IPS-18c (cell line): Measurements from ENCODE around the gene SIDT2.
"Not testable (repeated sequence)": the region's sequence is repeated elsewhere in the genome, so short reads cannot be mapped to it uniquely, and the experiment has no call there.

Experiments
- H3K4me3 ChIP-seq: 2 replicates; pipeline ENCODE4 v1.7.0; 2013; ENCODE audit warnings: low read depth, mild to moderate bottlenecking, low read length, moderate library complexity; ENCODE audit not compliant: insufficient read depth
- H3K9me3 ChIP-seq: one replicate; pipeline ENCODE4 v1.6.1; 2013; ENCODE audit warnings: mild to moderate bottlenecking, low read length, moderate library complexity; ENCODE audit not compliant: control insufficient read depth, insufficient read depth

SIDT2 gene

DNA sequence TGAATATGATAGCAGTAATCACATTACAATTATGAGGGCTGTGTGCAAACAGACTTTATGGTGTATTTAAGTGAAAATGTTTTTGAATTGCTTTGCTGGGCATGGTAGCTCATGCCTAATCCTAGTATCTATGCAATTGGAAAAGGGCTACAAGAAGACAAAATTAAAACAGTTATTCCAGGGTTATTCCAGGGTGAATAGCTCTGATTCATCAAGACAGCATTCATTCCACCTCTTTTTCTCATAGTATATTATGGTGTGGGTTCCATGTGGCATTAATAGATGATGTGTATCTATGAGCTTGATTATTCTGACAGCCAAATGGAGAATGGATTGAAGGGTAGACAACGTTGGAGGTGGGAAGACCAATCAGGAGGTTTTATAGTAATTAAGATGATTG lies 12.1 kb upstream of the SIDT2 start:
- H3K9me3 ChIP-seq, result peaks cover 2% of the 10 kb centered on the region
- H3K4me3 ChIP-seq, result no peak overlapping the region

DNA sequence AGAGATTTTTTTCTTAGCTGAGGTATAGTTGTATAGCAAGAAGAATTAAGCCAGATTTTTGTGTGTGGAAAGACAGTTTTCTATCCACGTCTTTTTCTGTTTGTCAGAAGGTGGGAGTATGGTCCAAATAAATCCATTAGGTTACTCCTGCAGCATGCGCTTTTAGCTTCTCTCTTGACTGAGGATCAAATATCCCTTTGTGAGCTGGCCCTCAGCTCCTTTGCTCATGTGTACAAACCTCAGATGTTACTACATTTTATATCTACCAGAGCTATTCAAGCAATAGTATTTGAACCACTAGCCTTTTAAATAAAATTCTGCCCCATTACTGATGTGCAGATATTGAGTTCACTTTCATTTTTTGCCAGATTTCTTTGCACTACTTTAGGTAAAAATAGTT lies 8.8 kb upstream of the SIDT2 start:
- Histone ChIP-seq H3K9me3 (no peaks in the 10 kb centered on the region), H3K4me3 (no peak overlapping the region)

DNA sequence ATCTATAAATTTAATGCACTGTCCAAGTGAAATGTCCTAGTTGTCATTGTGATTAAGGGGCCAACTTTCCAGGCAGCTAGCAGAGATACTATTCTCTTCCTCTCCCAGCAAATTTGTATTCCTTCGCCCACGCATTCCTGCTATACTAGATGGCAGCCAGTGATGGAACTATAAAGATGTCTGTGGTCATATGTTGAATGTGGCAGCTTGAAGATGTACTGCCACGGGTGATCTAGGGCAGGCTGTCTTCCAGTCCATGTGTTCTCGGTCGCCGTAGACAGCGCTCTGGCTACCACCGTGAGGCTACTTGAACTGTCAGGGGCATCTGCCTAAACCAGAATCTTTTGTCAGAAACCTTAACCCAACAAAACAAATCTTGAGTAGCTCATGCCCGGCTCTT lies 8.3 kb upstream of the SIDT2 start:
- no peaks in the 10 kb centered on the region for H3K9me3 ChIP-seq
- H3K4me3 ChIP-seq, result no peak overlapping the region

DNA sequence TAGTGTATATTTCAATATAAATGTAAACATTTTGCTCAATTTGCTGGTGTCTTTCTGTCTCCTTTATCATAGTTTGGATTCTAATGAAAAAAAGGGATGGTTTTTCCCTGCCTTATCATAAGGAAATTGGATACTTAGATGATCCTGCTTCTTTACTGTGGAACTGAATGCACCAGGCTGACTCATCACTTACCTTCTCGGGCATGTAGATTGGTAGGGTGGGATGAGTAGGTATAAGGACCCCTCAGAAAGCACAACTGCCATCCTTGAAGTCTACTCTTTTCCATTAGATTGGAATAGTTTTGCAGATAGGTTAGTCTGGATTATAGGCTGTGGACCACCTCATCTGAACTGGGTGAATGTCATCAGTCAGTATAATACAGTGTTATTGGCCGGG lies 7.5 kb upstream of the SIDT2 start:
- no peaks in the 10 kb centered on the region for H3K9me3 ChIP-seq
- no peak overlapping the region for H3K4me3 ChIP-seq

DNA sequence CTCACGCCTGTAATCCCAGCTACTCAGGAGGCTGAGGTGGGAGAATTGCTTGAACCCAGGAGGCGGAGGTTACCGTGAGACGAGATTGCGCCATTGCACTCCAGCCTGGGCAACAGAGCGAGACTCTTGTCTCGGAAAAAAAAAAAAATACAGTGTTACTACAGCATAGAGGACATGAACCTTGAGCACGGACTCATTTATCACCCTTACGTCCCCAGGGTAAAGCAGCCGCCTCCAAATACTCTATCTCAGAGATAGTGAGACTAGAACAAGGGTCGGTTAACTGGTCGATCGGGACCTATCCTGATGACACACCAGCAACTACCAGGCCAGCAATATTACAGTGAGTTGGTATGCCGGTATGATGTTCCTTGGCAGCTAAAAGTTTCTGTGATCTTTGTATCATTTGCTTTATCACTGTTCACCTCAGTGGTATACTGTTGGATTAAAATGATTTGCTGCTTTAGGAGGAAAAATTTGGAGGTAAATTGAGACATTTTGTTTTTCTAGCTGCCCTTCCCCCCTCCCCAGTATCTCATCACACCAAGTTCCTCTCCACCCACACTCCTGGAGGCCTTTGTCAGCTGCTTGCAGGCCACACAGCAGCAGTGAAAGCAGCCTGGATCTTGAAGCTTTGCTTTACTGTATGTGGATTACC lies 7.0 kb upstream of the SIDT2 start:
- Histone ChIP-seq H3K9me3 (no peaks in the 10 kb centered on the region), H3K4me3 (no peak overlapping the region)

DNA sequence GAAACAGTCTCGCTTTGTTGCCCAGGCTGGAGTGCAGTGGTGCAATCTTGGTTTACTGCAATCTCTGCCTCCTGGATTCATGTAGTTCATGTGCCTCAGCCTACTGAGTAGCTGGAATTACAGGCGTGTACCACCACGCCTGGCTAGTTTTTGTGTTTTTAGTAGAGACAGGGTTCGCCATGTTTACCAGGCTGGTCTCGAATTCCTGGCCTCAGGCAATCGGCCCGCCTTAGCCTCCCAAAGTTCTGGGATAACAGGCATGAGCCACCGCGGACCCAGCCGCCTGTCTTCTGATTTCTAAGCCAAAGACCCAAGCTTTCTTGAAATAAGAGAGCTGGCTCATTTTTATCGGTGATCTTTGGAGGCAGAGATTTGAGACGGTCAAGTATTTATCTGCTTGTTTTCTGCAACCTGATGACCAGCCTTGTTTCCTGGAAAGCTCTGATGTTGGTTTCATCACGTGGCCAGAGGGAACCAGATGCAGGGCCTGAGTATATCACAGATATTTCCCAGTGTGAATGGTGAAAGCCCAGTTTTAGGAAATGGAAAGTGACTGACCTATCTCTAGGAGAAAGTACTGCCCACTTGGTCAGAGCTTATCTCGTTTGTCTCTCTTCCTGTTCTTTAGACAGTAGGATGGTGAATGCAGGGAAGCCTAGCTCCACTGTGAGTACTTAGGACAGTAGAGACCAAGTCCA lies 5.7 kb upstream of the SIDT2 start:
- H3K4me3 ChIP-seq, result no peak overlapping the region
- no peaks in the 10 kb centered on the region for H3K9me3 ChIP-seq

DNA sequence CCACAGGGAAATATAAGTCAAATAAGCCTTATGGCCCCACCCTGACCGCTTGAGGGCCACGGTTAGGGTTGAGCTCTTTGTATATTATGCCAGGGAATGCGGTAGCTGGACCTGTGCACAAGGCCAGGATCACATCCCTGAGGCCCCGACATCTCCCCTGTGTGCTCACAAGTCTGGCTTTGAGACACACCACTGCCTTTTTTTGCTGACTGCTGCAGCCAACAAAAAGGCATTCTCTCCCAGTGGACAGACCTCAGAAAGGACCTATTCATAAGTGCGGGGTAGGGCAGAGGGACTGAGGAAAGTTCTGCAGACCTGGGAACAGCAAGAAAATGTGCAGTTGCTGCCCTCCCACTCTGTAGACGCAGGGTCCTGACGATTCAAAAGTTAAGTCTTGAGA lies 3.4 kb upstream of the SIDT2 start:
- no peaks in the 10 kb centered on the region for H3K9me3 ChIP-seq
- no peak overlapping the region for H3K4me3 ChIP-seq

DNA sequence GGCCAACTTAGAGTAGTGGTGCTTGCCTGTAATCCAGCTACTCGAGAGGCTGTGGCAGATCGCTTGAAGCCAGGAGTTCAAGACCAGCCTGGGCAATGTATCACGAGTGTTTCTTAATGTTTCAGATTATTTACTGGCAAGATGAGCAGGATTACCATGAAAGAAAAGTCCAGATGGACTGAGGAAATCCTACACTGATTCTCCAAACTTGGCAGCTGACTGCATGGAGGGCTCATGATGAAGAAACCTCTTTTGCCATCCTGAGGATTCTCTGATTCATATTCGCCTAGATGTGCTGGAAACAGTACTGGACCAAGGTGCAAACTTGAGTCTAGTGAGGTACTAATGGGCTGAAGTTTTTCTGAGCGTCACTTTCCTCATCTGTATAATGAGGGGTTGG lies 2.8 kb upstream of the SIDT2 start:
- H3K4me3 ChIP-seq, result no peak overlapping the region
- H3K9me3 ChIP-seq, result no peaks in the 10 kb centered on the region

DNA sequence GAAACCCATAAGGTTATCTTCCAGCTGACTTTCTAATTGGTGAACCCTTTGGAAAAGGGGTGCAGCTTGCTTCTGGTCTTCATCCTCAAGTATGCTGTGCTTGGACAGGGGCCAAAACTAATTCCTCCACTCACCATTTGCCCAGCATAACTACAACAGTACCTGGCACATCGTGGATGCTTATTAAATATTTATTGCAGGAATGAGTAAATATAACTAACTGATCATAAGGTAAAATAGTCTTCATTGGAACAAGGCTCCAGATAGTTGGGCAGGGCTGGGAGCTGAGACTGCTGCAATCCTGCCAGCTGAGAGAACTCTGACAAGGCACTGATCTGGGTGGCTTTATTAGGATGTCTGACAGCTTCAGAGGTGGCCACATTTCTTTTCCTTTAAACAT lies 2.4 kb upstream of the SIDT2 start:
- Histone ChIP-seq H3K9me3 (no peaks in the 10 kb centered on the region), H3K4me3 (no peak overlapping the region)

DNA sequence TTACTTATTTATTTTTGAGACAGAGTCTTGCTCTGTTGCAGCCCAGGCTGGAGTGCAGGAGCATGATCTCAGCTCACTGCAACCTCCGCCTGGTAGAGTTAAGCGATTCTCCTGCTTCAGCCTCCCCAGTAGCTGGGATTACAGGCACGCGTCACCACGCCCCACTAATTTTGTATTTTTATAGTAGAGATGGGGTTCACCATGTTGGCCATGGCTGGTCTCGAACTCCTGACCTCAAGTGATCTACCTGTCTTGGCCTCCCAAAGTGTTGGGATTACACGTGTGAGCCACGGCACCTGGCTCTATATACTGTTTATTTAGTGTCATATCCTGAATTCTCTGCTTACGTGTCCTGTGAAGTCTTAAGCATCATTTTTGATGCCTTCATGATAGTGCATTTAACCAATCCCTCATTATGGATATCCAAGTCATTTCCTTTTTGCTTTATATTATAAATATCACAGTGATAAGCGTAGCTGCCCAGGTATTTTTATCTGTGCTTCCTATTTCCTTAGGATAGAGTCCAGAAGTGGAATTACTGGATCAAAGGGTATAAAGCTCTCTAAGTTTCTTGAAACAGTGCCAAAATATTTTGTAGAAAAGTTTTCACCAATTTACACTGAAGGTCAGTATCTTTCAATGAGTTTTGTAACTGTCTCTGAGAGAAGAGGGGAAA lies 871 bp upstream of the SIDT2 start:
- H3K9me3 ChIP-seq, result no peaks in the 10 kb centered on the region
- peak overlapping the region; percentile 40; the same call in 1 of the 2 replicates for H3K4me3 ChIP-seq

DNA sequence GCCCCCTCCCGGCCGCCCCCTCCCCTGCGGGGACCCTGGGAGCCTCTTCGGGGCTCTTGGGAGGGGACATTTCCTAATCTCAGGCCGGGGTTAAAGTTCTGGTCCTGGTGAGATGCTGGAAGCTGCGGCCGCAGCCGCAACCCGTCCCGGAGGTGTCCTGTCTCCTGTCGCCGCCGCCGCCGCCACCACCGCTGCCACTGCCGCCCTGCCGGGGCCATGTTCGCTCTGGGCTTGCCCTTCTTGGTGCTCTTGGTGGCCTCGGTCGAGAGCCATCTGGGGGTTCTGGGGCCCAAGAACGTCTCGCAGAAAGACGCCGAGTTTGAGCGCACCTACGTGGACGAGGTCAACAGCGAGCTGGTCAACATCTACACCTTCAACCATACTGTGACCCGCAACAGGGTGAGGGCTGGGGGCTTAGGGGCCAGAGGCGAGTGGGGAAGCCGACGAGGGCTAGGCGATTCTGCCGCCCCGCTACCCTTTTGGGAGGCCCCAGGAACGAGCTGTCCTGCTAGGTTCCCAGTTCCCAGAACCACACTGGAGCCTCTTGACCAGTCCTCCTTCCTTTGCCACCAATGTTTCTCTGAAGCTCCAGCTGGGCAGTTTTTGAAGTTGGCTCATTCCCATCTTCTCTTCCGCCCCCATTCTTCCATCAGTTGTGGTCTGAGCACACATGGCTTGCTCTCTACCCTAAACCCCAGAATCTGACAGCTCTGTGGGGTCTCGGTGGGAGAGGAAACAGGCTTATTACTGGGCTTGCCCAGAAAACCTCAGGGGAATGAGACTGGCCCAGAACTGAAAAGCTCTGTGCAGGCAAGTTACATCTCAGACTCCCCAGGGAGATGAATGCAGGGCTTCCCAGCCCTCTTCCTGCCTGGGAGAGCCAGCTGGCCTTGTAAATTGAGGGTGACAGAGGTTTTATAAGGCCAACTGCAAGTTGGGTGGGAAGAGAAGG lies 781 bp downstream of the SIDT2 start:
- H3K4me3 ChIP-seq, result peak overlapping the region; percentile 77
- no peaks in the 10 kb centered on the region for H3K9me3 ChIP-seq

DNA sequence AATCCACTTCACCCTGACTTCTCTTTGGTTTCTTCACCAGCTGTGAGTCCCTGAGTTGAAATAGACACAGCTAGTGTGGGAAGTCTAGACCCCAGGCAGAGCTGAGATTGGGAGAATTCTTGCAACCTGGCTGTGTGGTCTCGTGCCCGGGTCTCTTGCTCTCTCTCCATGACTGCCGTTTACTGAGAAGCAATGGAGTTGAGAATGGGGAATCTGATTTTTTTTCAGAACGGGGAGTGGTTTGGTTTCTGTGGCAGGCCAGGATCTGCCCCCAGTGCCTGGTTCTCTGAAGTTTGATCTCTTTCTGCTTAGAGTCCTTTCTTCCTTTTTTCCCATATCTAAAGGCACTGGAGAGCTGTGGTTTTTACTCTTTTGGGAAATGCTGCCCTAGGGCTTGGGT lies 1.5 kb downstream of the SIDT2 start:
- H3K9me3 ChIP-seq, result no peaks in the 10 kb centered on the region
- no peak overlapping the region for H3K4me3 ChIP-seq

DNA sequence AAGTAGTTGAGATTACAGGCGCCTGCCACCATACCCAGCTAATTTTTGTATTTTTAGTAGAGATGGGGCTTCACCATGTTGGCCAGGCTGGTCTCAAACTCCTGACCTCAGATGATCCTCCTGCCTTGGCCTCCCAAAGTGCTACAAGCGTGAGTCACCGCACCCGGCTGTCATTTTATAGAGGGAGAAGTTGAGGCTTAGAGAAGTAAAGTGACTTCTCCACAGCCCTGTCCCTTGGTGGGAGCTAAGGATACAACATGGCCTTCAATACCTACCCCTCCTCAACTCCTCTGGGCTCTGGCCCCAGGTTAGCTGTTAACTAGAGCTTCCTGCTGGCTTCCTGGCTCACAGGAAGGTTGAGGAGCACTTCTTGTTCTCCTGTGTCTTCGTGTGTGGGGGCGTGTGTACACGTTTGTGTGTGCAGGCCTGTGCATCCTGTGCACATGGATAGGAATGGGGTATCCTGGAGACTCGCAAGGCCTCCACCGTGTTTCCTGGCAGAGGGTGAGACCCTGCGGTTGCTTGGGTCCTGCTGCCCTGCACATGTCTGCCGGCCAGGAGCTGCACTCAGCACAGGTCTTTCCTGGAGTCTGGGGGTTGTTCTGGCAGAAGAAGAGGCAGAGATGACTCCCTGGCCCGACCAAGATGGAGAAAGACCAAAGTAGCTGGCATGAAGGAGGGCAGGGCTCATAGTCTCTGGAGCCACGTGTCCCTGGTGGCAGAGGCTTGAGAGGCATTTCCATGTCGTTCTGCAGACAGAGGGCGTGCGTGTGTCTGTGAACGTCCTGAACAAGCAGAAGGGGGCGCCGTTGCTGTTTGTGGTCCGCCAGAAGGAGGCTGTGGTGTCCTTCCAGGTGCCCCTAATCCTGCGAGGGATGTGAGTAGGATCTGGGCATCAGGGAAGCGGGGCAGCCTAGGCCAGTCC lies 2.4 kb downstream of the SIDT2 start:
- H3K4me3 ChIP-seq, result no peak overlapping the region
- H3K9me3 ChIP-seq, result no peaks in the 10 kb centered on the region

DNA sequence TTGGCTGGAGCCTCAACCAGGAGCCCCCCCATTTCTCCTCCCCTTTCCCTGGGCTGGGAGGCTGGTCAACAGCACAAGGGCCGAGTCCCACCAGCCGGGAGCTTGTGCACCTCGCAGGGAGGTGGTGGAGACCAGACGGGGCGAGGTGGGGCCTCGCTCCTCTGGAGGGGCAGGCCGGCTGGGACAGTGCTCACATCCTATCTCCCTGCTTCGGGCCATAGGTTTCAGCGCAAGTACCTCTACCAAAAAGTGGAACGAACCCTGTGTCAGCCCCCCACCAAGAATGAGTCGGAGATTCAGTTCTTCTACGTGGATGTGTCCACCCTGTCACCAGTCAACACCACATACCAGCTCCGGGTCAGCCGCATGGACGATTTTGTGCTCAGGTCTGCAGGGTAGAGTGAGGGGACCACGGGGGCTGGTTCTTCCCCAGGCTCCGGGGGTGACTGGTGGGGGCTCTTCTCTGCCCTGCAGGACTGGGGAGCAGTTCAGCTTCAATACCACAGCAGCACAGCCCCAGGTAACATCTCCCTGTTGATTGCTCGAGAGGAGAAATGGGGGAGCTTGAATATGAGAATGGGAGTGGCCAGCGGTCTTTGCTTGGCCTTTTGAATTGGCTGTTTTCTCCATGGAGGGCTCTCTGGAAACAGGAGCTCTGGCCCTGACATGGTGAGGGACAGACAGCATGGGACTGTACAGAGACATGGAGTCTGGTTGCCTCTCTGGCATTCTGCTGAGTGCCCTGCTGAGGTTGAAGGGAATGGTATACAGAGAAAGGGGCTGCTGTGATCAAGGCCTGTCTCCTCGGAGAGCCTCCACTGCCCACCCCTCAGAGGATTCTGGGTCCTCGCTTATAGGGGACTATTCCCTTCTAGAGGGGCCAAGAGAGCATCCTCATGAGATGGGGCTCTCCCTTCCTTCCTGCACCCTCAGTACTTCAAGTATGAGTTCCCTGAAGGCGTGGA lies 3.3 kb downstream of the SIDT2 start:
- Histone ChIP-seq H3K4me3 (no peak overlapping the region), H3K9me3 (no peaks in the 10 kb centered on the region)

DNA sequence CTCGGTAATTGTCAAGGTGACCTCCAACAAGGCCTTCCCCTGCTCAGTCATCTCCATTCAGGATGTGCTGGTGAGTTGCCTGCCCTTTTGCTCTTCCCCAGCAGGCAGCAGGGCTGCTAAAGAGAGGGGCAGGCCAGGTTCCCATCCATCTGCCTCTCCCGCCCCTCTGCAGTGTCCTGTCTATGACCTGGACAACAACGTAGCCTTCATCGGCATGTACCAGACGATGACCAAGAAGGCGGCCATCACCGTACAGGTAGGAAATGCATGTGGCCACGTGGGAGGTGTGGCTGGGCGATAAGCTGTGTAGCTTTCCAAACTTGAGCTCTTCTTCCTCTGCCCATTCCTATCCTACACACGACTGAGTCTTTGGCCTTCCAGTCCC lies 4.0 kb downstream of the SIDT2 start:
- no peaks in the 10 kb centered on the region for H3K9me3 ChIP-seq

DNA sequence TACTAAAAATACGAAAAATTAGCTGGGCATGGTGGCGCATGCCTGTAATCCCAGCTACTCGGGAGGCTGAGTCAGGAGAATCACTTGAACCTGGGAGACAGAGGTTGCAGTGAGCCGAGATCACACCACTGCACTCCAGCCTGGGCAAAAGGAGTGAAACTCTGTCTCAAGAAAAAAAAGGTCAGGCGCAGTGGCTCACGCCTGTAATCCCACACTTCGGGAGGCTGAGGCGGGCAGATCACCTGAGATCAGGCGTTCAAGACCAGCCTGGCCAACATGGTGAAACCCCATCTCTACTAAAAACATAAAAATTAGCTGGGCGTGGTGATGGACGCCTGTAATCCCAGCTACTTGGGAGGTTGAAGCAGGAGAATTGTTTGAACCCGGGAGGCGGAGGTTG lies 4.6 kb downstream of the SIDT2 start:
- not testable (repeated sequence) for H3K4me3 ChIP-seq, H3K9me3 ChIP-seq

More for the DNA sequence above, 4.0 kb downstream of the SIDT2 start:
- no peak overlapping the region for H3K4me3 ChIP-seq
